ENCODE measurements around the gene CEP104.

Gene CEP104

GRCh38 chr1:3864884-3865283, 7.9 kb upstream of the CEP104 start:
- DNase-seq: no peak

GRCh38 chr1:3863231-3863935, 6.4 kb upstream of the CEP104 start:
- no peak for DNase-seq

- DNase-seq: no peak
Measured at GRCh38 chr1:3858231-3858981, 1.4 kb upstream of the CEP104 start.

- DNase-seq: peak; percentile 61
Measured at GRCh38 chr1:3857791-3858129, 749 bp upstream of the CEP104 start.

- DNase-seq: no peak
Measured at GRCh38 chr1:3852711-3853485, 4.1 kb downstream of the CEP104 start.

- DNase-seq: no peak
Measured at GRCh38 chr1:3852091-3852490, 4.9 kb downstream of the CEP104 start.

GRCh38 chr1:3851292-3851691, 5.7 kb downstream of the CEP104 start:
- no peak for DNase-seq

- no peak for DNase-seq
Measured at GRCh38 chr1:3850857-3851256, 6.2 kb downstream of the CEP104 start.

- no peak for DNase-seq
Measured at GRCh38 chr1:3847081-3847480, 9.9 kb downstream of the CEP104 start.

GRCh38 chr1:3846541-3846940, 10.5 kb downstream of the CEP104 start:
- DNase-seq: no peak

- no peak for DNase-seq
Measured at GRCh38 chr1:3842912-3843311, 14.1 kb downstream of the CEP104 start.

GRCh38 chr1:3841491-3841890, 15.5 kb downstream of the CEP104 start:
- no peak for DNase-seq

GRCh38 chr1:3838788-3839187, 18.2 kb downstream of the CEP104 start:
- no peak for DNase-seq

- DNase-seq: no peak
Measured at GRCh38 chr1:3837685-3838084, 19.3 kb downstream of the CEP104 start.

GRCh38 chr1:3837200-3837599, 19.8 kb downstream of the CEP104 start:
- DNase-seq: no peak

- no peak for DNase-seq
Measured at GRCh38 chr1:3836421-3836820, 20.6 kb downstream of the CEP104 start.

- DNase-seq: no peak
Measured at GRCh38 chr1:3834701-3835100, 22.3 kb downstream of the CEP104 start.

GRCh38 chr1:3831689-3832088, 25.3 kb downstream of the CEP104 start:
- DNase-seq: no peak

- DNase-seq: no peak
Measured at GRCh38 chr1:3828391-3828790, 28.6 kb downstream of the CEP104 start.

GRCh38 chr1:3827813-3828307, 29.2 kb downstream of the CEP104 start:
- DNase-seq: no peak

GRCh38 chr1:3825356-3825755, 31.7 kb downstream of the CEP104 start:
- no peak for DNase-seq

- DNase-seq: no peak
Measured at GRCh38 chr1:3824650-3825049, 32.4 kb downstream of the CEP104 start.

- DNase-seq: no peak
Measured at GRCh38 chr1:3822421-3822820, 34.6 kb downstream of the CEP104 start.

- DNase-seq: no peak
Measured at GRCh38 chr1:3821908-3822307, 35.1 kb downstream of the CEP104 start.
